Endothelial cell of umbilical vein (primary cell): Measurements from ENCODE around the gene LRR1. TPM values are rescaled to one million over a fixed set of nuclear protein-coding genes. Genes with fewer than 3 reads are reported as not detected.

ENCODE experiments used
- BruUV-seq: library from RNA; stranded (reverse); fragments of 400-500 nt; replicated peaks from 2 replicates; lab custom pipeline; 2021; lab: Mats Ljungman, UMichigan
- CTCF ChIA-PET: fragments of 300-600, 350-600 bp; sonication (Branson Sonifier 250); formaldehyde crosslinking; loops from one replicate; lab custom pipeline; 2021; ENCODE audit warnings: antibody characterized with exemption, inconsistent platforms; lab: Charles Lee
- POLR2A ChIA-PET: fragments of 300-600, 350-600 bp; sonication (Branson Sonifier 250); formaldehyde crosslinking; loops from one replicate; lab custom pipeline; 2021; ENCODE audit warnings: antibody characterized with exemption, inconsistent platforms; lab: Charles Lee
- DNase-seq: peaks from one replicate; pipeline ENCODE4 v3.0.0-alpha.2; 2011; ENCODE audit warnings: low read depth, low spot score
- FAIRE-seq: peaks from 2 replicates; lab custom pipeline; 2011; peaks lifted over from hg19 to GRCh38; lab: Jason Lieb, UNC
- H2AFZ ChIP-seq: 2 replicates; pipeline ENCODE4 v1.6.0; 2012; ENCODE audit warnings: low read depth, low read length, control low read depth, inconsistent platforms
- H3K27ac ChIP-seq: 2 replicates; pipeline ENCODE4 v1.5.1; 2011; ENCODE audit warnings: low read depth, mild to moderate bottlenecking, control low read depth, low read length, moderate library complexity; ENCODE audit not compliant: insufficient read depth
- H3K27me3 ChIP-seq, 2 experiments: 2 replicates each; pipeline versions ENCODE4 v1.6.0 to v1.6.1; 2011; ENCODE audit warnings: low read length in 2 of 2, mixed read lengths in 1 of 2; ENCODE audit not compliant: control insufficient read depth in 2 of 2, insufficient read depth in 2 of 2
- H3K36me3 ChIP-seq, 2 experiments: 2 replicates in 1 of 2; 3 replicates in 1 of 2; pipeline ENCODE4 v1.5.1; 2011; ENCODE audit warnings: low read length in 2 of 2, mild to moderate bottlenecking in 1 of 2, moderate library complexity in 1 of 2; ENCODE audit not compliant: control insufficient read depth in 2 of 2, insufficient read depth in 2 of 2; ENCODE audit errors: extremely low read depth in 1 of 2
- H3K4me1 ChIP-seq: 3 replicates; pipeline ENCODE4 v1.5.1; 2011; ENCODE audit warnings: mild to moderate bottlenecking, low read length; ENCODE audit not compliant: control insufficient read depth, insufficient read depth; ENCODE audit errors: extremely low read depth
- H3K4me2 ChIP-seq: 2 replicates; pipeline ENCODE4 v1.6.1; 2011; ENCODE audit warnings: low read length, control low read depth, mixed read lengths; ENCODE audit not compliant: insufficient read depth
- H3K4me3 ChIP-seq, 3 experiments: fragments of 200-600 bp in 1 of 3; sonication (generic), shearing (Covaris generic) in 1 of 3; replicated peaks in 1 of 3; 2 replicates each; pipeline ENCODE4 v1.5.1; 2011 to 2016; ENCODE audit warnings: control low read depth in 3 of 3, low read length in 3 of 3, mild to moderate bottlenecking in 2 of 3, inconsistent platforms in 1 of 3, low read depth in 1 of 3, moderate library complexity in 1 of 3; ENCODE audit not compliant: insufficient read depth in 1 of 3
- H3K79me2 ChIP-seq: 2 replicates; pipeline ENCODE4 v1.6.0; 2012; ENCODE audit warnings: low read length, inconsistent platforms; ENCODE audit not compliant: control insufficient read depth, insufficient read depth
- H3K9ac ChIP-seq: replicated peaks from 2 replicates; pipeline ENCODE3; 2011; ENCODE audit warnings: low read length, control low read depth; ENCODE audit not compliant: insufficient read depth; ENCODE audit errors: extremely low read depth
- H3K9me1 ChIP-seq: replicated peaks from 3 replicates; pipeline ENCODE4 v1.6.0; 2011; ENCODE audit warnings: mild to moderate bottlenecking, low read length; ENCODE audit not compliant: control insufficient read depth, insufficient read depth; ENCODE audit errors: extremely low read depth
- H3K9me3 ChIP-seq: replicated peaks from 2 replicates; pipeline ENCODE4 v1.5.1; 2012; ENCODE audit warnings: low read length, inconsistent platforms; ENCODE audit not compliant: control insufficient read depth, insufficient read depth
- H4K20me1 ChIP-seq: replicated peaks from 2 replicates; pipeline ENCODE3; 2011; ENCODE audit warnings: mild to moderate bottlenecking, low read length; ENCODE audit not compliant: control insufficient read depth, insufficient read depth; ENCODE audit errors: extremely low read depth
- EZH2 ChIP-seq: IDR thresholded peaks from 2 replicates; pipeline ENCODE4 v1.6.1; 2012; ENCODE audit warnings: borderline replicate concordance, low read depth, mild to moderate bottlenecking, moderate library complexity, low read length, inconsistent platforms; ENCODE audit not compliant: severe bottlenecking
- FOS ChIP-seq: IDR thresholded peaks from 2 replicates; pipeline ENCODE4 v1.6.1; 2011; ENCODE audit warnings: mild to moderate bottlenecking, low read length, moderate library complexity, borderline replicate concordance; ENCODE audit not compliant: insufficient read depth
- GATA2 ChIP-seq: IDR thresholded peaks from 2 replicates; pipeline ENCODE4 v1.7.0; 2011; ENCODE audit warnings: low read depth, mild to moderate bottlenecking, moderate library complexity, mixed read lengths, low read length; ENCODE audit not compliant: insufficient read length, insufficient read depth
- JUN ChIP-seq: IDR thresholded peaks from 2 replicates; pipeline ENCODE4 v1.6.1; 2011; ENCODE audit warnings: borderline replicate concordance, low read depth; ENCODE audit not compliant: insufficient read length, insufficient read depth
- MYC ChIP-seq: IDR thresholded peaks from one replicate; pipeline ENCODE4 v1.6.1; 2011; ENCODE audit warnings: mild to moderate bottlenecking, low read depth, low read length
- POLR2A ChIP-seq: IDR thresholded peaks from 2 replicates; pipeline ENCODE4 v1.6.1; 2012; ENCODE audit warnings: low read depth, mild to moderate bottlenecking, control low read depth, low read length
- POLR2AphosphoS5 ChIP-seq: IDR thresholded peaks from 2 replicates; pipeline ENCODE4 v1.6.1; 2012; ENCODE audit warnings: low read depth, mild to moderate bottlenecking, control low read depth, low read length, moderate library complexity; ENCODE audit not compliant: insufficient read depth
- dilution Hi-C: fragments of 300-500 bp; cut with MboI; formaldehyde crosslinking; loops from one replicate; pipeline ENCODE4 v1.15.0; 2019; ENCODE audit warnings: low sequenced_read_pairs; ENCODE audit not compliant: extremely low pct_ligation_motif_present
- intact Hi-C: fragments of 100-400 bp; cut with micrococcal nuclease; formaldehyde crosslinking; loops from one replicate; pipeline ENCODE4 v1.10.0; 2022
- polyA plus RNA-seq, 4 experiments: library from polyadenylated mRNA; depleted of rRNA in 3 of 4; stranded (reverse) in 3 of 4; unstranded in 1 of 4; fragments of >200 nt; gene quantifications; 2 replicates each; pipeline versions ENCODE4 v1.2.1 to v1.2.3, GENCODE V29; 2011 to 2012; ENCODE audit warnings: missing spikeins in 1 of 4
- total RNA-seq: library from RNA; stranded (reverse); gene quantifications from 2 replicates; pipeline ENCODE4 v1.2.3, GENCODE V29; 2021
- TF ChIP-seq, protein P1 (sequence below): IDR thresholded peaks from 2 replicates; pipeline ENCODE4 v1.6.1; 2011; ENCODE audit not compliant: insufficient read depth, insufficient read length
- TF ChIP-seq, protein P2 (sequence below), 2 donors: IDR thresholded peaks; 1 replicate in 1 of 2; 2 replicates in 1 of 2; pipeline ENCODE4 v1.5.1; 2011; ENCODE audit warnings: low read length in 2 of 2, mild to moderate bottlenecking in 2 of 2, moderate library complexity in 2 of 2, control low read depth in 1 of 2, inconsistent platforms in 1 of 2, low read depth in 1 of 2; ENCODE audit not compliant: insufficient read depth in 1 of 2; ENCODE audit errors: extremely low read depth in 1 of 2

The LRR1 gene
- total and polyA plus RNA-seq, 2 donors (not counting 3 experiments of a cell fraction or from before 2014, with no cell fraction given): 17.7 to 30.9 TPM

DNA sequence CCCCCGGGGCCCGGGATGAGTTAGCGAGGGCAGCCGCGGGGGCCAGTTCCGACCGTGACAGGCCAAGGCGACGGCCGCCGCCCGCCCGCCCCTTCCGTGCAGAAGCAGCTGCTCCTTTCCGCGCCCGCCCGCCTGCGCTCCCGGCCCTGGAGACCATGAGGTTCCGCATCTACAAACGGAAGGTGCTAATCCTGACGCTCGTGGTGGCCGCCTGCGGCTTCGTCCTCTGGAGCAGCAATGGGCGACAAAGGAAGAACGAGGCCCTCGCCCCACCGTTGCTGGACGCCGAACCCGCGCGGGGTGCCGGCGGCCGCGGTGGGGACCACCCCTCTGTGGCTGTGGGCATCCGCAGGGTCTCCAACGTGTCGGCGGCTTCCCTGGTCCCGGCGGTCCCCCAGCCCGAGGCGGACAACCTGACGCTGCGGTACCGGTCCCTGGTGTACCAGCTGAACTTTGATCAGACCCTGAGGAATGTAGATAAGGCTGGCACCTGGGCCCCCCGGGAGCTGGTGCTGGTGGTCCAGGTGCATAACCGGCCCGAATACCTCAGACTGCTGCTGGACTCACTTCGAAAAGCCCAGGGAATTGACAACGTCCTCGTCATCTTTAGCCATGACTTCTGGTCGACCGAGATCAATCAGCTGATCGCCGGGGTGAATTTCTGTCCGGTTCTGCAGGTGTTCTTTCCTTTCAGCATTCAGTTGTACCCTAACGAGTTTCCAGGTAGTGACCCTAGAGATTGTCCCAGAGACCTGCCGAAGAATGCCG lies 22.6 kb downstream of the LRR1 start:
- Histone ChIP-seq H3K9me3 (no peaks in the 10 kb centered on the region), H4K20me1 (no peaks in the 10 kb centered on the region), H3K4me2 (peak overlapping the region; percentile 86), H3K27me3 (no peaks in the 10 kb centered on the region), H3K27ac (peak overlapping the region; percentile 69), H2AFZ (peak overlapping the region; percentile 81), H3K4me3 (peak overlapping the region; percentile 59 to 95 (median 83)), H3K79me2 (peaks cover 80% of the 10 kb centered on the region), H3K4me1 (peaks cover 40% of the 10 kb centered on the region), H3K9ac (peak overlapping the region; percentile 90), H3K36me3 (peaks cover 0 to 3% of the 10 kb centered on the region in 2 experiments), H3K9me1 (no peaks in the 10 kb centered on the region)
- CTCF ChIA-PET: interaction anchor here (0.6 to 6.4 kb wide), 8 partner anchors 9 to 160 kb away, joined by 3 to 80 read pairs (median 10); partner anchors contain the start of genes DNAAF2, KLHDC2, LRR1 and RPS29
- intact Hi-C loops: loop anchor here (10.0 kb wide), 1 partner anchor 614 kb away; the partner anchor contains the start of gene SOS2
- TF ChIP-seq EZH2: no peak
- TF ChIP-seq, protein P1, sequence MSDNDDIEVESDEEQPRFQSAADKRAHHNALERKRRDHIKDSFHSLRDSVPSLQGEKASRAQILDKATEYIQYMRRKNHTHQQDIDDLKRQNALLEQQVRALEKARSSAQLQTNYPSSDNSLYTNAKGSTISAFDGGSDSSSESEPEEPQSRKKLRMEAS: peak; percentile 22
- POLR2A ChIA-PET: interaction anchor here (0.6 to 2.5 kb wide), 6 partner anchors 9 to 148 kb away, joined by 4 to 15 read pairs (median 10); partner anchors contain the start of genes LRR1 and RPS29
- FAIRE-seq (no peak), DNase-seq (peak; percentile 6)
- dilution Hi-C loops: no loop called here
- BruUV-seq: no TSS peak

DNA sequence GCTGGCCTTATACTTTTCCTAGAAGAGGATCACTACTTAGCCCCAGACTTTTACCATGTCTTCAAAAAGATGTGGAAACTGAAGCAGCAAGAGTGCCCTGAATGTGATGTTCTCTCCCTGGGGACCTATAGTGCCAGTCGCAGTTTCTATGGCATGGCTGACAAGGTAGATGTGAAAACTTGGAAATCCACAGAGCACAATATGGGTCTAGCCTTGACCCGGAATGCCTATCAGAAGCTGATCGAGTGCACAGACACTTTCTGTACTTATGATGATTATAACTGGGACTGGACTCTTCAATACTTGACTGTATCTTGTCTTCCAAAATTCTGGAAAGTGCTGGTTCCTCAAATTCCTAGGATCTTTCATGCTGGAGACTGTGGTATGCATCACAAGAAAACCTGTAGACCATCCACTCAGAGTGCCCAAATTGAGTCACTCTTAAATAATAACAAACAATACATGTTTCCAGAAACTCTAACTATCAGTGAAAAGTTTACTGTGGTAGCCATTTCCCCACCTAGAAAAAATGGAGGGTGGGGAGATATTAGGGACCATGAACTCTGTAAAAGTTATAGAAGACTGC lies 23.4 kb downstream of the LRR1 start:
- H3K9me1 ChIP-seq: no peaks in the 10 kb centered on the region
- ChIA-PET CTCF (interaction anchor here (1.0 to 6.4 kb wide), 3 partner anchors 11 to 160 kb away, joined by 3 to 80 read pairs (median 9); partner anchors contain the start of gene DNAAF2), POLR2A (interaction anchor here (0.6 to 2.5 kb wide), 2 partner anchors 17 to 148 kb away, joined by 5 to 11 read pairs; no protein-coding TSS in a partner anchor)
- H3K4me1 ChIP-seq: peaks cover 40% of the 10 kb centered on the region
- intact Hi-C loops: loop anchor here (10.0 kb wide), 1 partner anchor 613 kb away; the partner anchor contains the start of gene SOS2
- BruUV-seq: TSS peak; percentile 53
- peaks cover 79% of the 10 kb centered on the region for H3K79me2 ChIP-seq
- H3K36me3 ChIP-seq: peaks cover 0 to 3% of the 10 kb centered on the region in 2 experiments
- peak overlapping the region; percentile 90 for H3K9ac ChIP-seq
- H3K27me3 ChIP-seq: no peaks in the 10 kb centered on the region
- TF ChIP-seq MYC (no peak), FOS (no peak), POLR2A (no peak), POLR2AphosphoS5 (no peak), GATA2 (no peak), JUN (no peak), EZH2 (no peak)
- TF ChIP-seq, protein P2, sequence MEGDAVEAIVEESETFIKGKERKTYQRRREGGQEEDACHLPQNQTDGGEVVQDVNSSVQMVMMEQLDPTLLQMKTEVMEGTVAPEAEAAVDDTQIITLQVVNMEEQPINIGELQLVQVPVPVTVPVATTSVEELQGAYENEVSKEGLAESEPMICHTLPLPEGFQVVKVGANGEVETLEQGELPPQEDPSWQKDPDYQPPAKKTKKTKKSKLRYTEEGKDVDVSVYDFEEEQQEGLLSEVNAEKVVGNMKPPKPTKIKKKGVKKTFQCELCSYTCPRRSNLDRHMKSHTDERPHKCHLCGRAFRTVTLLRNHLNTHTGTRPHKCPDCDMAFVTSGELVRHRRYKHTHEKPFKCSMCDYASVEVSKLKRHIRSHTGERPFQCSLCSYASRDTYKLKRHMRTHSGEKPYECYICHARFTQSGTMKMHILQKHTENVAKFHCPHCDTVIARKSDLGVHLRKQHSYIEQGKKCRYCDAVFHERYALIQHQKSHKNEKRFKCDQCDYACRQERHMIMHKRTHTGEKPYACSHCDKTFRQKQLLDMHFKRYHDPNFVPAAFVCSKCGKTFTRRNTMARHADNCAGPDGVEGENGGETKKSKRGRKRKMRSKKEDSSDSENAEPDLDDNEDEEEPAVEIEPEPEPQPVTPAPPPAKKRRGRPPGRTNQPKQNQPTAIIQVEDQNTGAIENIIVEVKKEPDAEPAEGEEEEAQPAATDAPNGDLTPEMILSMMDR (IDR thresholded peaks at IDR 0.05; ENCODE audit: extremely low read depth in 1 of 2, insufficient read depth in 1 of 2, low read depth in 1 of 2, low read length in 2 of 2): no peak
- TF ChIP-seq, protein P1: no peak
- no peak overlapping the region for H2AFZ ChIP-seq
- FAIRE-seq (peak; percentile 8), DNase-seq (peak; percentile 18)
- peak overlapping the region; percentile 86 for H3K4me2 ChIP-seq
- H3K4me3 ChIP-seq: peak overlapping the region; percentile 59 to 95 (median 83)
- H3K9me3 ChIP-seq: no peaks in the 10 kb centered on the region
- H3K27ac ChIP-seq: no peak overlapping the region
- no peaks in the 10 kb centered on the region for H4K20me1 ChIP-seq
- dilution Hi-C loops: no loop called here
